HG02885 (cell line): ENCODE measurements around the gene KRTAP10-3.

ENCODE experiments used
- ATAC-seq: cut with Tn5 transposase; IDR thresholded peaks from one replicate; pipeline ENCODE4 v1.9.1; 2021; ENCODE audit warnings: mild to moderate bottlenecking; ENCODE audit not compliant: unreplicated experiment, poor library complexity

KRTAP10-3 gene

DNA sequence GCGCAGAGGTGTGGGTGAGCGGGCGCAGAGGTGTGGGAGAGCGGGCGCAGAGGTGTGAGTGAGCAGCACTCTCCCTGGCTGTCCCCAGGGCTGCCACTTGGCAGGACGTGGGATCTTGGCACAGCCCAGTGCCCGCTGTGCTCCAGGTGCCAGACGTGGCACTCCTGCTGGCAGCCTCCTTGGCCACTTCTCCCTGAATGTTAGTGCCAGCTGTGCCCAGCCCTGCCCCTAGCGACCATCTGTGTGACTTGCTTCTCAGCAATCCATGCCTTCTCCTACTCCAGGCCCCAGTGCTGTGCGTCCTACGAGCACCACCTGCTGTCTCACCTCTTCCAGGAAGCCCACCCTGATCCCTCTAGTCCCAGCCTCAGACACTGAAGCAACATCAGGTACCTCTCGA lies 49.1 kb downstream of the KRTAP10-3 start:
- no peak for ATAC-seq

DNA sequence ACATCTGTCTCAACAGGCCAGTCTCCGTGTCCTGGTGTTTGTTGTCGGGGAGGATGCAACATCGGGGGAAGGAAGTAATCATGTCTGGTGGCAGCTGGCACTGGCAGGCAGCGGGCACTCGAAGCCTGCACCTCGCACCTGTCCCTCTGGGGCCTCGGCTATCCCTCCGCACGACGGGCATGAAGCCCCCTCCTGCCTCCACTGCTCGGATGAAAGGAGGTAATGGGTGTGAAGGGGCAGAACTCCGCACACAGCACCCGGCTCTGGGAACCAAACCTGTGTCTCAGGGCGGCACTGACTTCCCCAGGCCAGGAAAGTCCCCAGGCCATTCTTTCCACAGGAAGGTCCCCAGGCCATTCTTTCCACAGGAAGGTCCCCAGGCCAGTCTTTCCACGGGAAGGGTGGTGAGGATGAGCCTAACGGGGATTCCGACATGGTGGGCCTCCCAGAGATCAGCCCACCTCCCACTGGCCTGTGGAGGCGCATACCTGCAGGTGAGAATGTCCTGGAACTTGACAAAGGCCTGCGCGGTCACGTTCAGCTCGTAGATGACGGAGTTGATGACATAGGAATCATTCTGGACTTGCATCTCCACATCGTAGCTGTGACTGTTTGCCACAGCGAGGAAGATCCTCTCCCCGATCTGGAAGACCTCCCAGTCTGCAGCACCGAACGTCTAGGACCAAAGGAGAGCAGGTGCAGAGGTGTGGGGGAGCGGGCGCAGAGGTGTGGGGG lies 49.7 kb downstream of the KRTAP10-3 start:
- ATAC-seq: no peak

DNA sequence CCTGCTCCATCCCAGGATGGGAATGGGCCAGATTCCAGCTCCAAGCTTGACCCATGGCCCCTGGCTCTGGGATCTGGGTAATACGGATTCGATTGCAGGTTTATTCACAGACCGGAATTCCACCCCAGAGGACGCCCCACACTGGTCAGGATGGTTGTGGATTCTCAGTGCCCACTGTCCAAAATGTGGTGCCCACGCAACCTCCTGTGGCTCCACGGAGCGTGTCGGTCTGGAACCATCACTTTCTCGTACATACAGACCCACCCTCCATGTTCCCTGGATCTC lies 50.2 kb downstream of the KRTAP10-3 start:
- ATAC-seq: no peak
